ENCODE results near the gene DNAH11.

The DNAH11 gene

DNA sequence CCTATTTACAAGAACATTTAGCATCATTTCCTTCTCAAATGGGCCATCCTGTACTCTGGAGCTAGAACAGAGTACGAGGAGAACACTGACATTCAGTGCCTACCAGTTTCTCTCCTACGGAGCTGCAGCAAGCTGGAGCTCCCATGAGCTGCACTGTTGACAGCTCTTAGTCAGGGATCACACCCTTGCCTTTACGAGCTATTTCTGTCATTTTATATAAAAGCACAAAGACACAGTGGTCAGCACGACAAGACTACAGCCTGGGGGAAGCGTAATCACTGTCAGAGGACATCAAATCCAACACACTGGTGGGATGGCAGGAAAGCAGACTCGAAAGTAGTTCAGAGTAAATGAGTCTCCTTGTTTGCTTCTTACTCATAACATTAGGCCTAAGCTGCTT is 400.1 kb downstream of the DNAH11 start:
- no peak for DNase-seq

DNA sequence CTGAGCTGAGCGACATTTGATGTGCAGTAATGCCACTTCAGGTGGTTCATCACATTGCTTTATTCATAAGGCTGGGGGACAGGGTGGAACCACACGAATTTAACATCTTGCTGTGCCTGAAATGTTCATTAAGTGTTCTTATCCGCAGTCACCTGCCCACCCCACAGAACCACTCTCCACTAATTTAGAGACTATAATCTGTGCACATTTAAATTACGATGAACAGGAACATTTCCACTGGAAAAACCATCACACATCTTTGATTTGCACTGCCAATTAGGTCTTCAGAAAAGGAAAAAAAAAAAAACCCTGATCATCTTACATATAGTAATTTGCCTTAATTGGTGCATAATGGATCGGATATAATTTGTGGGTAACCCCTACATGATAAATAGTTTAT is 400.6 kb downstream of the DNAH11 start:
- no peak for DNase-seq

DNA sequence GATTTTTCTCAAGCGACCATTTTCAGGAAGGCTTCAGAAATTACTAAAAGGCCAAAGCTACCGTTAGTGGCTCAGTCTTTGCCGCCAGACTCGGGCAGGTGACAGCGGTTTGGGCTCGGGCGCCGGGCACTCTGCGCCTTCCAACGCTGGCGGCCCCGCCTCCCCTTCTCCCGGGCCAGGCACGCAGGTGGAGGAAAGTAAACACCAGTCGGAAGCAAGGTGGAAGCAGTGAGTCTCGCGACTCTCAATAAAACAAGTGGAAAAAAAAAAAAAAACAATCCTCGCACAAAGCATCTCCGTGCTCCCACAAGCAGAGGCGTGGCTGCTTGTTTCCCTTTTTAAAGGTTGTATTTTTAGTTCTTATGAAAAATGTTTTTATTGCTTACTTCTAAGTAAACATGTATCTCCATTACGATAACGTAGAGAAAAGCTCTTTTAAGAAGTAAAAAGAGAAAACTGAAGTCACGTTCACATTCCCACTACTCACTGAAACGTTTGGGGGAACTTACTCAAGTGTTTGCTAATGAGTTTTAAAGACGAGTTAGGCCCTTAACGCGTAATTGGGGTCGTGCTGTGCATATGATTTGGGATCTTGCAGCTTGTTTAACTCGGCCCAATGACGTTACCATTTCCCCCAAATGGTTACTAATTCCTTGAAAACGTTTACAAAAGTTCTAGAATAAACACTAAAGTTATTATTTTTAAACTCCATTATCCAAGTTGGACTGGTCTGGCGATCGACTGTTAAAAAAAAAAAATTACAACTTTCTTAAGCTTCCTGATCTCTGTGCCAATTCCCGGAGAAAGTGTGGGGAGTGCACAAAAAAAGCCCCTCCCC is 402.0 kb downstream of the DNAH11 start:
- DNase-seq, result peak; percentile 55

DNA sequence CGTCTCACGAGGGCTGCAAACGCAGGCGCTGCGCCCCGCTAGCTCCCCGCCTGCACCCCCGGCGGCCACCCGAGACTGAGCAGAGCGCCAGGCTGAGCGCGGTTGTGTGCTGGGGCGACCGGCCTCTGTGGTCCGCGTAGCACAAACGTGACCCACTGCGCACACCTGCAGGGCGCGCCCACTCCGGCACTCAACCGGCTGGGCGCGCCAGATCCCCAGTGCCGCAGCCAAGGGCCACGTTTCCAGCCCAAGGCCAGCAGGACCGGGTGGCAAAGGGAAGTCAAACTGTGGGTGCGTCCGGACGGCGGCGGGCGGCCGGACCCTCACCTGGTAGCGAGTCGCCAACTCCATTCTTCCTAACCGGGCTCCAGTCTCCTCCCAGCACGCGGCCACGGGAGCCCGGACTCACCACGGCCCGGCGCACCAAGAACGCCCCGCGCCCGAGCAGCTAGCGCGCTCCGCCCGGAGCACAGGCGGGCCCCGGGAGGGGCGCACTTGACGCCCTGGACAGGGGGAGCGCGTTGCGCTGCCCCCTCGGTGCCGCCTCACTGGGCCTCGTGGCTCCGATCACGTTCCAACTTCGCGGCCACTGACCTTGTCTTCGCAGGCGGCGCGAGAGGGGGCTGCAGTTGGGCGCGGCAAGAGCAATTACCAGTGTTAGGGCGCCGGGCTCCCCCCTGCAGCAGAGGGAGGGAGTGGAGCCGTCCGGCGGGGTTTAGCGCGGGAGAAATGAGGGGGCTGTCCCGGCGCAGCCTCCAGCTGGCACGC is 402.8 kb downstream of the DNAH11 start, which contains the start of gene CDCA7L:
TSS of gene CDCA7L (minus strand) at position 446 of the 768 bp plus-strand sequence. CDS start at position 351, 95 bp downstream.
- DNase-seq, result peak; percentile 58

DNA sequence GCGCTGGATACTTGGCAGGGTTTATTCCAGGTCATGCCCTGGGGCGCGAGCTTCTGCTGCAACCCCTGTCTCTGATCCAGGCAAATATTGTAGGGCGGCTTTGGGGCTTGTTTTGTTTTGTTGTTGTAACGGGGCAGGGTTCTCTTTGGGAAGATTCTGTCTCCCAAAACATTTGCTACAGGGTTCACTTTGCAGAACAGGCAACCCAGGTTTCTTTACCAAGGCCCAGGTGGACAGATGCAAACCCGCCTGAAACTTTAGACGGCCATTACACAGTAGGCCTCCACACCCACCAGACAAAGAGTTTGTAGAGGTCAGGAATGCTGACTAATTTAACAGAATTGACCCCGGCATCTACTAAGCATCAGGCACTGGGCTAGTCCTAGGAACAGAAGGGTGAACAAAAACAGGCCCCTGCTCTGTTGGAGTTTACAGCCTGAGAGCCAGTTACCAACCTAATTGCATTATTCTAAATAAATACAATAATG is 403.4 kb downstream of the DNAH11 start:
- no peak for DNase-seq

DNA sequence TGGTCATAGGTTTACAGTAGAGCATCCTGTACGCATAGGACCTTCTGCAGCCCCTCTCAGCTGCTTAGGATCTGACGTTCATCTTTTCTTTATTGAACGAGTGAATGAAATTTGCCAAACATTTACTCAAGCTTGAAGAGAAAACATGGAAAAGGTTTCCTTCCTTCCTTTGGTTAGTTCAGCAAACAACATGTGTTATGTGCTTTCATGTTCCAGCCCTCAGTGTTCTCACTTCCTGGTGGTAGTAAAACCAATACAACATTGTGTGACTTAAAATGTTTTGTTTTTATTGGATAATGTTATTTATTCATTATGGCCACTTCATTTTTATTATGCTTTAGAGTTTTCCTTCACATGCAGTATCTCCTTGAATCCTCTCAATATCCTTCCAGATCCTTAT is 404.2 kb downstream of the DNAH11 start:
- DNase-seq, result no peak

DNA sequence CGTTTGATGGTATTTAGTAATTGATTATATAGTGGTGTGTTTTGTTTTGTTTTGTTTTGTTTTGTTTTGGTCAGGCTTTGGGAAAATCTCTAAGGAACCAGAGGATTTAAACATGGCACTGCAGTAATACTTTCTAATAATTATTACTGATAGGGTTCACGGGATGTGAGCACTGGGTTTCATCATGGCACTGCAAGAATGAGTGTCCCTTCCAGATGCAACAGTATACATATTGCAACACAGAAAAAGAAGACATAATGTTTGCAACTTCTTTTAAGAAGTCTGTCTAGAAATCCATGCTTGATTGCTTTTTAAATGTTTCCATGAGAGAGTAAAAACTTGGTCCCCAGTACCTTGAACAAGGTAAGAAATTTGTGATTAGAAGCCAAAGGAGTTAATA is 405.1 kb downstream of the DNAH11 start:
- no peak for DNase-seq

DNA sequence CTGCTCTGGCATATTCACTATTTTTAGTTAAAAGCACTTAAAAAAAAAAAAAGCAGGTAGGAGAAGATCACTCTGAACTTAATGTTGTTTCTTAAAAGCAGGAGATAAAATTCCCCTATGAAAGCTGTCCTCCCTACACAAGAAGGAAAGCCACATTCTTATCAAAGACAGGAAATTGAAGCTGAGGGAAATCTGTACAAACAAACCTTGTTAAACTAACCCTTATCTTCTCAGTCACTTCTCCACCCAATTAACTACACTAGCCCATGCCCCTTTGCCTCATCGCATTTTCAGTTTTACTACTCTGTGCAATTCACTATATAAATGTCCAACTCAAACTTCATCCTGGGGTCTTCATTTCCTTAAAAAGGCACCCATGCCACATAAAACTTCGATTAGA is 405.5 kb downstream of the DNAH11 start:
- no peak for DNase-seq

DNA sequence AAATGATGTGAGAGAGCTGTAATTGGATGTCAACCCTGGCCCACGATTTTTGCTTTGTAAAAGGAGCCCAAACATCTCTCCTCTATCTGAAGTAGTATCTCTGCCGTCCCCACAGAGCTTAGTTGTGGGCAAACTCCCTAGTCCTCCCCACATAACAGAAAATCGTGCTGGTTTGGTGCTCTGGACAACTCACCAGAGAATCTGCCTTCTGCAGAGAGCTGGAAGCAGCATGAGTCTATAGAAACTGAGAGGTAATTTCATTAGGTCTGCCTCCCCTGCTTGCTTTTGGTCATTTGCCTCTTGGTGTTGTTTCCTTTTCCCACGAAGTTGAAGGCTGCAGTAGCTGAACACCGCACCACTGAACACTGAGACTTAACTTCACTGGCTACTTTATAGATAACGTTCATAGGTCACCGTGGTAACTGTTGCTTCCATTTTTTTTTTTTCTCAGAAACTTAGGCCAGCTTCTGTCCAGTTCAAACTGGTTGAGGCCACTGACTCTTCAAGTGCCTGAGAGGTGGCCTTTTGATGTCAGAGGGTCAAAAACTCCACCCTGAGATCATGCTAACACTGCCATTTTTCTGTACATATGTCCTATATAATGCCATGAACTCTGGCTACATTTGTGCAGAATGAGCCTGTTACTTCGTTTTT is 406.2 kb downstream of the DNAH11 start:
- no peak for DNase-seq

Data from CD4-positive, alpha-beta T cell treated with Interleukin-6 for 4 hours (primary cell).